ENCODE measurements around the gene AAGAB. TPM values are rescaled to one million over a fixed set of nuclear protein-coding genes. Genes with fewer than 3 reads are reported as not detected.

The AAGAB gene
- polyA plus RNA-seq, 1 donor from 2014 or later = 43.1 TPM

- Mint-ChIP-seq H3K4me3 (no peak overlapping the region), H3K27ac (peak overlapping the region in 2 of 3 donors; percentile 58 to 96), H3K4me1 (peaks cover 3 to 11% (median 5%) of the 10 kb centered on the region in 3 donors), H3K27me3 (no peaks in the 10 kb centered on the region), H3K36me3 (peaks cover 6% of the 10 kb centered on the region), H3K9me3 (no peaks in the 10 kb centered on the region)
Measured at GRCh38 chr15:67180514-67181191, 73.8 kb downstream of the AAGAB start.

- H3K27me3 Mint-ChIP-seq = no peaks in the 10 kb centered on the region
- peak overlapping the region in 1 of 4 donors; percentile 51 for H3K4me3 Mint-ChIP-seq
- H3K4me1 Mint-ChIP-seq = peaks cover 5 to 17% (median 7%) of the 10 kb centered on the region in 3 donors
- peak overlapping the region in 2 of 3 donors; percentile 72 to 96 for H3K27ac Mint-ChIP-seq
- peaks cover 3% of the 10 kb centered on the region for H3K36me3 Mint-ChIP-seq
- H3K9me3 Mint-ChIP-seq = no peaks in the 10 kb centered on the region
Measured at GRCh38 chr15:67180035-67180434, 74.4 kb downstream of the AAGAB start.

GRCh38 chr15:67179411-67179995 lies 75.0 kb downstream of the AAGAB start:
- no peaks in the 10 kb centered on the region for H3K9me3 Mint-ChIP-seq
- peaks cover 5 to 21% (median 9%) of the 10 kb centered on the region in 3 donors for H3K4me1 Mint-ChIP-seq
- peaks cover 2% of the 10 kb centered on the region for H3K36me3 Mint-ChIP-seq
- peak overlapping the region in 2 of 3 donors; percentile 72 to 96 for H3K27ac Mint-ChIP-seq
- no peak overlapping the region for H3K4me3 Mint-ChIP-seq
- no peaks in the 10 kb centered on the region for H3K27me3 Mint-ChIP-seq

GRCh38 chr15:67178569-67179210 lies 75.8 kb downstream of the AAGAB start:
- H3K4me1 Mint-ChIP-seq = peaks cover 5 to 27% (median 16%) of the 10 kb centered on the region in 3 donors
- no peaks in the 10 kb centered on the region for H3K27me3 Mint-ChIP-seq
- no peaks in the 10 kb centered on the region for H3K9me3 Mint-ChIP-seq
- peaks cover 2% of the 10 kb centered on the region for H3K36me3 Mint-ChIP-seq
- peak overlapping the region in 2 of 3 donors; percentile 52 to 53 for H3K27ac Mint-ChIP-seq
- no peak overlapping the region for H3K4me3 Mint-ChIP-seq

- Mint-ChIP-seq H3K36me3 (peaks cover 2% of the 10 kb centered on the region), H3K4me1 (peaks cover 5 to 37% (median 24%) of the 10 kb centered on the region in 3 donors), H3K27ac (no peak overlapping the region), H3K9me3 (no peaks in the 10 kb centered on the region), H3K27me3 (no peaks in the 10 kb centered on the region), H3K4me3 (no peak overlapping the region)
Measured at GRCh38 chr15:67177752-67178151, 76.7 kb downstream of the AAGAB start.

GRCh38 chr15:67176195-67176971 lies 78.1 kb downstream of the AAGAB start:
- Mint-ChIP-seq H3K27ac (peak overlapping the region; percentile 44 to 91 (median 72)), H3K4me1 (peaks cover 8 to 42% (median 25%) of the 10 kb centered on the region in 3 donors), H3K4me3 (peak overlapping the region in 1 of 4 donors; percentile 83), H3K9me3 (no peaks in the 10 kb centered on the region), H3K36me3 (peaks cover 2% of the 10 kb centered on the region), H3K27me3 (no peaks in the 10 kb centered on the region)

- Mint-ChIP-seq H3K4me1 (peaks cover 12 to 42% (median 25%) of the 10 kb centered on the region in 3 donors), H3K4me3 (peak overlapping the region in 1 of 4 donors; percentile 4), H3K27ac (peak overlapping the region; percentile 44 to 91 (median 72)), H3K36me3 (peaks cover 2% of the 10 kb centered on the region), H3K9me3 (no peaks in the 10 kb centered on the region), H3K27me3 (no peaks in the 10 kb centered on the region)
Measured at GRCh38 chr15:67175643-67176071, 78.8 kb downstream of the AAGAB start.

DNA sequence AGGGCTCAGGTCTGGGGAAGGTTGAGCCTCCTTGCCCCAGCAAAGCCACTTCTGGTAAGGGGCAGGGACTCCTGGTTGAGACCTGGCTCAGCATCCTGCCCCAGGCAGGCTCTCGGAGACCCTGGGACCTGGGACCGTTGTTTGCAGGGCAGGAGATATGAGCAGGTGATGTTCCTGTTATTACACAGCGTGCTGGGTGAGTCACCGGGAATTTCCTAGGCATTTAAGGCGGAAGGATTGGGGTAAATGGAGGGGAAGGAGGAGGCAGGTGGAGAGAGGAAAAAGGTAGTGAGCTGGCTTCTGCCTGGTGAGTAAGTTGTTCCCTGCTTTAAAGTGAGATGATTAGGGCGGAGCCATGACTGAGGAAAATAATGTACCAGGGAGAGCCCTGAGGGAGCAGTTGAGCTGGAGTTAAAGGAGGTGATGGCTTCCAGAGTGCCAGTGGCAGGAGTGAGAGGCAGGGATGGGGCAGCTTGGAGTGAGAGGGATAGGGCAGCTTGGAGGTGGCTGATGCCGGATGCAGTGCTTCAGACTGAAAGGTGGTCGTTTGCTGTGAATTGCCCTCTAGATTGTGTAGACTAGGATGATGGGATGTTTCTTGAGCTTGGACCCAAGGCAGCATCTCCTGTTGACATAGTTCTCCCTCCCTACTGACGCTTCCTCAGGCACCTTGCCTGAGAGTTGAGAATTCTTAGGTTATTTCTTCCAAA lies 79.4 kb downstream of the AAGAB start:
- H3K27ac Mint-ChIP-seq = peak overlapping the region; percentile 59 to 93 (median 91)
- peaks cover 2% of the 10 kb centered on the region for H3K36me3 Mint-ChIP-seq
- no peak overlapping the region for H3K4me3 Mint-ChIP-seq
- no peaks in the 10 kb centered on the region for H3K9me3 Mint-ChIP-seq
- H3K4me1 Mint-ChIP-seq = peaks cover 12 to 42% (median 25%) of the 10 kb centered on the region in 3 donors
- H3K27me3 Mint-ChIP-seq = no peaks in the 10 kb centered on the region

DNA sequence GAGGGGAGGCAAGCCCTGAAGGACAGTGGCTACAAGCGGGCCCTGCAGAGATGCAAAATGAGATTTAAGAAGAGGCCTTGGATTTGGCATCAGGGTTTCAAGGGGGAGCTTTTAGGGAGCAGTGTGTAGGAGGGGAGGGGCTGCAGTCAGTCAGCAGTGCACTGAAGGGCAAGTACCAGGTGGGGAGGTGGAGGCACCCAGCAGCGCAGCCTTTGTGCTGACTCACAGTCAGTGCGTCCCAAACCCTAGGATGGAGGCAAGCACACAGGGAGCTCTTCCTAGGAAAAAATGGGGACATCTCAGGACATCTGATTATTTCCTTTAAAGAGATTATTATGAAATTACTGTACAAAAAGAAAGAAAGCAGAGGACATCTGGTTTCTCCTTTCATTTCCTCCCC lies 80.0 kb downstream of the AAGAB start:
- H3K36me3 Mint-ChIP-seq = peaks cover 2% of the 10 kb centered on the region
- peaks cover 12 to 42% (median 25%) of the 10 kb centered on the region in 3 donors for H3K4me1 Mint-ChIP-seq
- H3K9me3 Mint-ChIP-seq = no peaks in the 10 kb centered on the region
- no peaks in the 10 kb centered on the region for H3K27me3 Mint-ChIP-seq
- peak overlapping the region in 2 of 4 donors; percentile 31 to 46 for H3K4me3 Mint-ChIP-seq
- peak overlapping the region in 2 of 3 donors; percentile 59 to 93 for H3K27ac Mint-ChIP-seq

GRCh38 chr15:67173786-67174185 lies 80.7 kb downstream of the AAGAB start:
- Mint-ChIP-seq H3K27me3 (no peaks in the 10 kb centered on the region), H3K4me1 (peaks cover 12 to 42% (median 25%) of the 10 kb centered on the region in 3 donors), H3K36me3 (peaks cover 2% of the 10 kb centered on the region), H3K9me3 (no peaks in the 10 kb centered on the region), H3K4me3 (no peak overlapping the region), H3K27ac (peak overlapping the region in 2 of 3 donors; percentile 54 to 95)

DNA sequence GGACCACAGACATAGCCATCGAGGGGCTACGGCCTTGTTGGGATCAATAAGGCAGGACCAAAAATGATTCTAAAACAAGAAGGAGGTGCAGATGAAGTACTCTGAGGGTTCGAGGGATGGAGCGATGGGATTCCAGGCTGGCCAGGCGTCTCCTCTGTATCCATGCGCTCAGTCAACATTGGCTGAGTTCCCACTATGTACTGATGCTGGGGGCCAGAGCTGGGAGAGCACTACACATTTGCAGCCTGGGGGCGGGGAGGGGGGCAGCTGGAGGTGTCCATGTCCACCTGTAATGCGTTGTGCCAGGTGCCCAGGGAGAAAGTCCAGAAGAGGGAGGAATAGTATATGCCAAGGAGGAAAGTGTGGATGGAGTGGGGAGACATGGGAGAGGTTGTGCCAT lies 81.5 kb downstream of the AAGAB start:
- Mint-ChIP-seq H3K27me3 (no peaks in the 10 kb centered on the region), H3K27ac (peak overlapping the region; percentile 20 to 95 (median 75)), H3K4me1 (peaks cover 12 to 45% (median 27%) of the 10 kb centered on the region in 3 donors), H3K9me3 (no peaks in the 10 kb centered on the region), H3K4me3 (no peak overlapping the region), H3K36me3 (no peaks in the 10 kb centered on the region)

DNA sequence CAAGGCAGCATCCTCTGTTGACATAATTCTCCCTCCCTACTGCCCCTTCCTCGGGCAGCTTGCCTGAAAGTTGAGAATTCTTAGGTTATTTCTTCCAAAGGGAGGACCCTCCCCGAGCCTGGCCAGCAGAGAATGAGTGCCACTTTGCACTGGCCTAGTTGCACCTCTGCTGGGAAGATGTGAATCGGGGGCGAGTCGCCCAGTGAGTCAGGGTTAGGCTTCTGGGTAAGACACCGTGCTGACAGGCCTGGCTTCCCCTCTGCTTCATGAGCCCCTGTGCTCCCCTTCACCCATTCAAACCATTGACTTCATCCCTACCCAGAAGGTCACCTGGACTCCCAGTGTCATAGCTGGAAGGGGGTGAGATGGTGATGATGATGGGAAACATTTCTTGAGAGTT lies 82.3 kb downstream of the AAGAB start:
- no peaks in the 10 kb centered on the region for H3K36me3 Mint-ChIP-seq
- peaks cover 12 to 45% (median 27%) of the 10 kb centered on the region in 3 donors for H3K4me1 Mint-ChIP-seq
- no peaks in the 10 kb centered on the region for H3K9me3 Mint-ChIP-seq
- H3K27ac Mint-ChIP-seq = peak overlapping the region; percentile 20 to 95 (median 71)
- H3K4me3 Mint-ChIP-seq = no peak overlapping the region
- no peaks in the 10 kb centered on the region for H3K27me3 Mint-ChIP-seq

DNA sequence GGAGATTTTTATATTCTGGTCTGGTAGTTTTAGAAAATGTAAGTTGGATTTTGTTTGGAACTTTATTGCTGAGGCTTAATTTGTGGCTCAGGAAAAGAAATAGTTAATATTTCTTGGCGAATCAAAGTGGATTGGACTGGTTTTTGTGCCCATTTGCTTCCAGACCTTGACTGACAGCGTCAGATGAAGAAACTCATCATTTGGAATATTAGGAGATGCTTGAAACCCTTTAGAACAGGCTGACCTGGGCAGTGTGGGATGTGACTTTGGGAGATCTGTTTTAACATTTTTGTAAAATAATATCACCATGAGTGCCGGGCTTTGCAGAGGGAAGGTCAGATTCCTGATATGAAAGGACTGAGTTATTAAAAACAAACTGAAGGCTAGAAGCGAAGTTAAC lies 83.0 kb downstream of the AAGAB start:
- no peaks in the 10 kb centered on the region for H3K27me3 Mint-ChIP-seq
- H3K27ac Mint-ChIP-seq = peak overlapping the region in 2 of 3 donors; percentile 9 to 20
- no peaks in the 10 kb centered on the region for H3K9me3 Mint-ChIP-seq
- H3K4me3 Mint-ChIP-seq = no peak overlapping the region
- H3K36me3 Mint-ChIP-seq = no peaks in the 10 kb centered on the region
- H3K4me1 Mint-ChIP-seq = peaks cover 7 to 42% (median 23%) of the 10 kb centered on the region in 3 donors

Data from IgD-negative memory B cell (primary cell).